K562 (cell line): ENCODE data around the gene CITED2. TPM values are rescaled to one million over a fixed set of nuclear protein-coding genes. Genes with fewer than 3 reads are reported as not detected.

Source experiments
- ARID1B ChIP-seq: fragments of 450-650 bp; IDR thresholded peaks from 2 replicates; pipeline ENCODE4 v1.6.1; 2016; ENCODE audit warnings: antibody characterized with exemption, mild to moderate bottlenecking, inconsistent platforms
- CBX1 ChIP-seq: sonication (generic); IDR thresholded peaks from 2 replicates; pipeline ENCODE4 v1.6.1; 2016; ENCODE audit warnings: antibody characterized with exemption, low read depth, mild to moderate bottlenecking
- CCAR2 ChIP-seq: fragments of 200-400 bp; formaldehyde crosslinking; IDR thresholded peaks from 2 replicates; pipeline ENCODE4 v1.6.1; 2017; ENCODE audit warnings: mild to moderate bottlenecking, low read depth, low read length
- CTCF ChIP-seq, 3 experiments: IDR thresholded peaks in 2 of 3; conservative IDR thresholded peaks in 1 of 3; 2 replicates each; pipeline ENCODE4 v1.5.1; 2011 to 2012; ENCODE audit warnings: low read length in 3 of 3, mild to moderate bottlenecking in 3 of 3, control low read depth in 2 of 3, improper control_type of control experiment in 1 of 3, inconsistent platforms in 1 of 3, low read depth in 1 of 3, mixed read lengths in 1 of 3, moderate library complexity in 1 of 3; ENCODE audit not compliant: insufficient read depth in 2 of 3
- CTCFL ChIP-seq: IDR thresholded peaks from 2 replicates; pipeline ENCODE4 v1.6.1; 2011; ENCODE audit warnings: borderline replicate concordance, low read depth, mild to moderate bottlenecking, moderate library complexity, low read length; ENCODE audit not compliant: insufficient read depth, poor library complexity, severe bottlenecking
- HDAC1 ChIP-seq, 2 experiments: fragments of 450-650 bp; IDR thresholded peaks; 2 replicates each; pipeline ENCODE4 v1.6.1; 2016 to 2017; ENCODE audit warnings: inconsistent platforms in 1 of 2, mild to moderate bottlenecking in 1 of 2, moderate library complexity in 1 of 2
- HDGF ChIP-seq: fragments of 450-650 bp; IDR thresholded peaks from 2 replicates; pipeline ENCODE4 v1.6.1; 2016
- MAX ChIP-seq: sonication (generic); formaldehyde crosslinking; IDR thresholded peaks from 2 replicates; pipeline ENCODE4 v1.9.0; 2022; ENCODE audit warnings: mild to moderate bottlenecking, missing genetic modification reagents
- NONO ChIP-seq, 2 experiments: fragments of 200-400 bp in 1 of 2; fragments of 450-650 bp in 1 of 2; formaldehyde crosslinking in 1 of 2; IDR thresholded peaks; 2 replicates each; pipeline ENCODE4 v1.6.1; 2017; ENCODE audit warnings: low read depth in 2 of 2, mild to moderate bottlenecking in 2 of 2, moderate library complexity in 2 of 2, low read length in 1 of 2
- OTX1 ChIP-seq: fragments of 450-650 bp; formaldehyde crosslinking; IDR thresholded peaks from 2 replicates; pipeline ENCODE4 v1.4.0; 2022; ENCODE audit warnings: mild to moderate bottlenecking
- PRDM10 ChIP-seq: fragments of 450-650 bp; IDR thresholded peaks from 2 replicates; pipeline ENCODE4 v1.6.1; 2018; ENCODE audit not compliant: partially characterized antibody
- RFX1 ChIP-seq: fragments of 450-650 bp; IDR thresholded peaks from 2 replicates; pipeline ENCODE4 v1.6.1; 2016; ENCODE audit warnings: mild to moderate bottlenecking, moderate library complexity
- SRF ChIP-seq, 2 experiments: fragments of 250-450, 450-650 bp in 1 of 2; sonication (Bioruptor Pico) in 1 of 2; sonication (generic) in 1 of 2; formaldehyde crosslinking; IDR thresholded peaks; 2 replicates each; pipeline versions ENCODE4 v1.5.0 to v1.5.1; 2020 to 2022; ENCODE audit warnings: mild to moderate bottlenecking in 1 of 2, missing genetic modification reagents in 1 of 2
- TFAM ChIP-seq: fragments of 250-450 bp; sonication (Bioruptor Pico); conservative IDR thresholded peaks from 2 replicates; pipeline ENCODE4 v1.5.0; 2021; ENCODE audit warnings: mild to moderate bottlenecking, moderate library complexity
- ZFPM2 ChIP-seq: fragments of 250-450 bp; sonication (Bioruptor Pico); IDR thresholded peaks from 2 replicates; pipeline ENCODE4 v1.5.1; 2022; ENCODE audit warnings: mild to moderate bottlenecking
- ZNF57 ChIP-seq: fragments of 450-650 bp; formaldehyde crosslinking; IDR thresholded peaks from 2 replicates; pipeline ENCODE4 v1.4.0; 2020; ENCODE audit warnings: mild to moderate bottlenecking, moderate library complexity
- ZNF655 ChIP-seq: fragments of 250-450 bp; sonication (Bioruptor Pico); IDR thresholded peaks from 2 replicates; pipeline ENCODE4 v1.5.0; 2021
- polyA plus RNA-seq, 8 experiments: library from polyadenylated mRNA; depleted of rRNA in 4 of 8; stranded (reverse) in 5 of 8; unstranded in 3 of 8; fragments of >200 nt; fragmentation: Nextera tagmentation in 2 of 8; fragmentation: Illumina TruSeq in 1 of 8; extraction: Ambion mirVana in 2 of 8; extraction: Trizol in 1 of 8; gene quantifications; 2 replicates each; pipeline versions ENCODE4 v1.2.1 to v1.2.3, GENCODE V29; 2011 to 2014; ENCODE audit warnings: inconsistent platforms in 1 of 8, missing spikeins in 1 of 8
- total RNA-seq, 7 experiments: library from RNA; depleted of rRNA in 6 of 7; stranded (reverse); fragments of >200 nt in 6 of 7; fragmentation: Illumina TruSeq in 2 of 7; extraction: Trizol in 2 of 7; gene quantifications; 2 replicates each; pipeline versions ENCODE4 v1.2.1 to v1.2.3, GENCODE V29; 2011 to 2021; ENCODE audit warnings: low replicate concordance in 1 of 7

CITED2 gene
- total and polyA plus RNA-seq, 9 of the 15 experiments (the other 6 are each of a cell fraction or from before 2014, with no cell fraction given) = 0.21 to 86.1 (median 17.5) TPM

GRCh38 chr6:139374357-139375225 lies at the start of gene CITED2 (continued):
- TF ChIP-seq CTCFL = peak; percentile 13
- TF ChIP-seq ARID1B = peak; percentile 59
- peak; percentile 82 to 99 for TF ChIP-seq NONO (IDR thresholded peaks at IDR 0.05; ENCODE audit: low read depth in 2 of 2, low read length in 1 of 2)
- TF ChIP-seq CCAR2 = no peak
- TF ChIP-seq ZNF655 (CRISPR knock-in tag) = 0 out of 2 replicates have a peak, but pooled peaks have one; percentile 38
- no peak for TF ChIP-seq TFAM (CRISPR knock-in tag)
- TF ChIP-seq OTX1 (CRISPR knock-in tag) = no peak
- TF ChIP-seq ZFPM2 (CRISPR knock-in tag) = no peak
- 0 out of 2 replicates have a peak, but pooled peaks have one; percentile 49 for TF ChIP-seq ZNF57 (CRISPR knock-in tag)
- TF ChIP-seq MAX (CRISPR knock-in tag) = peak; percentile 89
- TF ChIP-seq PRDM10 = peak; percentile 78
- TF ChIP-seq CBX1 = peak; percentile 99
- TF ChIP-seq CTCF (IDR thresholded peaks at IDR 0.05 in 2 of 3, conservative IDR thresholded peaks at IDR 0.05 in 1 of 3; ENCODE audit: insufficient read depth in 2 of 3, low read depth in 1 of 3, low read length in 3 of 3) = peak; percentile 15 to 51 (median 28); a peak in 3 of 6 replicates
- TF ChIP-seq HDGF = no peak
- peak in 1 of 2 experiments; percentile 55; a peak in 1 of 4 replicates for TF ChIP-seq SRF (CRISPR knock-in tag; IDR thresholded peaks at IDR 0.05)
- peak in 1 of 2 experiments; percentile 44; a peak in 1 of 4 replicates for TF ChIP-seq HDAC1 (IDR thresholded peaks at IDR 0.05)
- no peak for TF ChIP-seq RFX1
